Smooth muscle cell (in vitro differentiated cells): Measurements from ENCODE around the gene SLX9. TPM values are rescaled to one million over a fixed set of nuclear protein-coding genes. Genes with fewer than 3 reads are reported as not detected.
A peak's percentile ranks its signal among the peaks of the same experiment; 100 is the strongest.

ENCODE experiments used
- DNase-seq: peaks from one replicate; lab custom pipeline; 2025; ENCODE audit not compliant: unreplicated experiment; lab: John Stamatoyannopoulos, UW
- H2AFZ ChIP-seq: fragments of 200-600 bp; sonication (generic); 2 replicates; pipeline ENCODE4 v1.6.0; 2016; ENCODE audit warnings: antibody characterized with exemption, low read depth, mild to moderate bottlenecking
- H3F3A ChIP-seq: fragments of 200-600 bp; sonication (generic); 2 replicates; pipeline ENCODE4 v1.6.0; 2017; ENCODE audit warnings: antibody characterized with exemption, low read depth
- H3K27ac ChIP-seq: fragments of 200-600 bp; sonication (generic); 2 replicates; pipeline ENCODE4 v1.5.1; 2016; ENCODE audit warnings: low read depth, mild to moderate bottlenecking
- H3K27me3 ChIP-seq: fragments of 200-600 bp; sonication (generic); 2 replicates; pipeline ENCODE4 v1.6.1; 2016; ENCODE audit warnings: low read depth, mild to moderate bottlenecking
- H3K36me3 ChIP-seq: fragments of 200-600 bp; sonication (generic); 2 replicates; pipeline ENCODE4 v1.5.1; 2016; ENCODE audit warnings: low read depth
- H3K4me1 ChIP-seq: fragments of 200-600 bp; sonication (generic); 2 replicates; pipeline ENCODE4 v1.5.1; 2016; ENCODE audit warnings: low read depth
- H3K4me2 ChIP-seq: fragments of 200-600 bp; sonication (generic); 2 replicates; pipeline ENCODE4 v1.6.0; 2016; ENCODE audit warnings: mild to moderate bottlenecking
- H3K4me3 ChIP-seq: fragments of 200-600 bp; sonication (generic); 2 replicates; pipeline ENCODE4 v1.5.1; 2016; ENCODE audit warnings: mild to moderate bottlenecking
- H3K79me2 ChIP-seq: fragments of 200-600 bp; sonication (generic); 2 replicates; pipeline ENCODE4 v1.6.0; 2016; ENCODE audit warnings: low read depth, mild to moderate bottlenecking
- H3K9ac ChIP-seq: fragments of 200-600 bp; sonication (generic); 2 replicates; pipeline ENCODE4 v1.6.0; 2016; ENCODE audit warnings: low read depth
- H3K9me3 ChIP-seq: fragments of 200-600 bp; sonication (generic); replicated peaks from 2 replicates; pipeline ENCODE4 v1.5.1; 2016; ENCODE audit warnings: low read depth
- H4K20me1 ChIP-seq: fragments of 200-600 bp; sonication (generic); 2 replicates; pipeline ENCODE4 v1.6.0; 2016; ENCODE audit warnings: low read depth
- WGBS: methylation state at CpG from one replicate; pipeline ENCODE4 v1.1.7; 2016; ENCODE audit warnings: low lambda C conversion rate; 5-methylcytosine and 5-hydroxymethylcytosine counted together
- polyA plus RNA-seq: library from polyadenylated mRNA; unstranded; fragments of >200 nt; fragmentation: Nextera tagmentation; extraction: Ambion mirVana; gene quantifications from 2 replicates; pipeline ENCODE4 v1.2.1, GENCODE V29; 2016
- total RNA-seq: library from RNA; depleted of rRNA; stranded (reverse); fragments of >200 nt; gene quantifications from 2 replicates; pipeline ENCODE4 v1.2.3, GENCODE V29; 2014
- TF ChIP-seq, protein P1 (sequence below): fragments of 200-600 bp; sonication (generic); IDR thresholded peaks from 2 replicates; pipeline ENCODE4 v1.5.1; 2017; ENCODE audit warnings: borderline replicate concordance, mild to moderate bottlenecking, antibody characterized with exemption; ENCODE audit not compliant: insufficient read depth, poor library complexity, severe bottlenecking

Gene SLX9
- total and polyA plus RNA-seq, 2 experiments from 2014 or later, result 13.9 to 26.6 TPM

DNA sequence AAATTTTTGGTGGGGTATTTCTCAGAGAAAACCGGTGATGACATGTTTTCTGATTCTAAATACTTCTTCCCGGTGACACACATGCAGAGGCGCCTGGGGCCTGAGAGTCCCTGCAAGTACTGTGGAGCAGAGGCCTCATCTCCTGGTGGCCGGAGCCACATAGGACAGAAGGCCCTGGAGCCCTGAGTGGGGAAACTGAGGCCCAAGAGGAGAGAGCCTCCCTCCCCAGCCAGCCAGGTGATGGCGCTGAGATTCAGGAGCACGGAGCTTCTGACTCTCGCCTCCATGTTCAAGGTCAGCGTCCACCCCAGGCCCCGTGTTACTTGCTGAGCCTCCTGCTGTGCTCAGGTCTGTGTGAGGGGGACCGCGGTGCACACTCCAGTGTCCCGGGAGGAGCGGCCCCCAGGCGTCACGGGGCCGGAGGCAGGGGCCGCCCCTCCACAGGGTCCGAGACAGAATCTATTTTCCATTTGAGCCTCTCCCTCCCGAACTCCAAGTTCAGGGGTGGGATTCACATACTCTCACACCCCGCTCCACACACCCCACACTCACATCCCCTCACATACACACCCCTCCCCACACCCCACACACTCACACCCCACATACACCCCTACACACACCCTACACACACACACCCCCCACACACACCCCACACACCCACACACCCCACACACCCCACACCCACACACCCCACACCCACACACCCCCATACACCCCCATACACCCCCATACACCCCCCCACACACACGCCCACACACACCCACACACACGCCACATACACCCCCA is 43.8 kb downstream of the SLX9 start:
- peak overlapping the region; percentile 42 for H3K9ac ChIP-seq
- H4K20me1 ChIP-seq, result no peaks in the 10 kb centered on the region
- WGBS, result 81% methylated on average over 19 of the region's 22 CpGs
- peak overlapping the region; percentile 88 for H3K27ac ChIP-seq
- no peak overlapping the region for H2AFZ ChIP-seq
- no peaks in the 10 kb centered on the region for H3K4me1 ChIP-seq
- peak overlapping the region; percentile 22 for H3K4me2 ChIP-seq
- no peak overlapping the region for H3K4me3 ChIP-seq
- no peaks in the 10 kb centered on the region for H3F3A ChIP-seq
- no peaks in the 10 kb centered on the region for H3K27me3 ChIP-seq
- TF ChIP-seq, protein P1, sequence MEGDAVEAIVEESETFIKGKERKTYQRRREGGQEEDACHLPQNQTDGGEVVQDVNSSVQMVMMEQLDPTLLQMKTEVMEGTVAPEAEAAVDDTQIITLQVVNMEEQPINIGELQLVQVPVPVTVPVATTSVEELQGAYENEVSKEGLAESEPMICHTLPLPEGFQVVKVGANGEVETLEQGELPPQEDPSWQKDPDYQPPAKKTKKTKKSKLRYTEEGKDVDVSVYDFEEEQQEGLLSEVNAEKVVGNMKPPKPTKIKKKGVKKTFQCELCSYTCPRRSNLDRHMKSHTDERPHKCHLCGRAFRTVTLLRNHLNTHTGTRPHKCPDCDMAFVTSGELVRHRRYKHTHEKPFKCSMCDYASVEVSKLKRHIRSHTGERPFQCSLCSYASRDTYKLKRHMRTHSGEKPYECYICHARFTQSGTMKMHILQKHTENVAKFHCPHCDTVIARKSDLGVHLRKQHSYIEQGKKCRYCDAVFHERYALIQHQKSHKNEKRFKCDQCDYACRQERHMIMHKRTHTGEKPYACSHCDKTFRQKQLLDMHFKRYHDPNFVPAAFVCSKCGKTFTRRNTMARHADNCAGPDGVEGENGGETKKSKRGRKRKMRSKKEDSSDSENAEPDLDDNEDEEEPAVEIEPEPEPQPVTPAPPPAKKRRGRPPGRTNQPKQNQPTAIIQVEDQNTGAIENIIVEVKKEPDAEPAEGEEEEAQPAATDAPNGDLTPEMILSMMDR, result no peak
- H3K36me3 ChIP-seq, result no peaks in the 10 kb centered on the region
- no peaks in the 10 kb centered on the region for H3K9me3 ChIP-seq
- no peaks in the 10 kb centered on the region for H3K79me2 ChIP-seq
- DNase-seq, result no peak

DNA sequence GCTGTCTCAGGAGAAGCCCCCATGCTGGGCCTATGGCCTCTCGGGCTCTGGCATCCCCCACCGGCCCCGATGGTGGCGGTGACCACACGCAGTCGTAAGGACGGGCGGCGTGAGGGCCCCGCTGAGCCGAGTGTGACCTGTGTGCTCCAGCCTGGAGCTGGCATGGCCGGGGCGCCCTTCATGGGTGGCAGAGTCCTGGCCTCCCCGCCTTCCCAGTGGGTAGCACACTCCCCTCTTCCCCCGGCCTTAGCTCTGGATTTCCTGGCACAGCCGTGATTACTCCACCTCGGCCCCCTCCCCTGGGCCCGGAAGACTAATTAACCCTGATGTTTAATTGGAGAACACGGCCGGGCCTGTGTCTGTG is 44.6 kb downstream of the SLX9 start:
- Histone ChIP-seq H3K79me2 (no peaks in the 10 kb centered on the region), H3K27ac (peak overlapping the region; percentile 63), H4K20me1 (no peaks in the 10 kb centered on the region), H3F3A (no peaks in the 10 kb centered on the region), H3K4me3 (no peak overlapping the region), H3K4me2 (no peak overlapping the region), H3K9me3 (no peaks in the 10 kb centered on the region), H3K9ac (no peak overlapping the region), H3K36me3 (no peaks in the 10 kb centered on the region), H2AFZ (no peak overlapping the region), H3K4me1 (no peaks in the 10 kb centered on the region), H3K27me3 (no peaks in the 10 kb centered on the region)
- no peak for DNase-seq
- TF ChIP-seq, protein P1, result no peak
- 68% methylated on average over 18 of the region's 20 CpGs for WGBS

DNA sequence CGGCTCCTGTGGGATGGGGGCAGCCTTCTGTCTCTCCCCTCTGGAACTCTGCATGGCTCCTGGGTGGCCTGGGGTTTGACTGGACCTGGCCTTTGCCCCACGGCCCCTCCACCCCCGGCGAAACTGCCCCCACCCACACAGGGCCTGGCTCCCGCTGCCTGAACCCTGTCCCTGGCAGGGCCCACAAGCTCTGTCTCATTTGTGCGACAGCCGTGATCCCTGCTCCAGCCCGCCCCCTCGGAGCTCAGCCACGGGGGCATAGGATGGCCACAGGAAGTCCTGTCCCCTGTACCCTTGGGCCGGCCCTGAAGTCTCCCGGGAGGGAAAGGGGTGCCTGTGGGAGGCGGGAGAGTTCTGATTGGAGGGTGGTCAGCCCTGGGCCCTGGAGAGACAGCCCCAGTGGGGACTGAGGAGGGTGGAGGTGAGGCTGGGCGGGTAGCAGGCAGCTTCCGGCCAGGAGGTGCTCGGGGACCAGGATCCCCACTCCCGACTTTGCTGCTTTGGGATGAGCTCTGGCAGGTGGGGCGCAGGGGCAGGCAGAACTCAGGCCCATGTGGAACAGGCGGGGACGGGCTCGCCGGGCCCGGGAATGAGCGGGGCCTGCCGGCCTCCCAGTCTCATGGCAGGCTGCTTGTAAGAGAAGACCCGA is 45.1 kb downstream of the SLX9 start:
- no peaks in the 10 kb centered on the region for H3K4me1 ChIP-seq

More for the DNA sequence above, 45.1 kb downstream of the SLX9 start:
- no peak overlapping the region for H3K4me3 ChIP-seq
- TF ChIP-seq, protein P1, result no peak
- no peak for DNase-seq
- no peak overlapping the region for H2AFZ ChIP-seq
- H3K79me2 ChIP-seq, result no peaks in the 10 kb centered on the region
- H3K9me3 ChIP-seq, result no peaks in the 10 kb centered on the region
- no peaks in the 10 kb centered on the region for H4K20me1 ChIP-seq
- no peaks in the 10 kb centered on the region for H3F3A ChIP-seq
- WGBS, result 63% methylated on average over 22 of the region's 26 CpGs
- H3K36me3 ChIP-seq, result no peaks in the 10 kb centered on the region
- H3K9ac ChIP-seq, result no peak overlapping the region
- no peaks in the 10 kb centered on the region for H3K27me3 ChIP-seq
- H3K27ac ChIP-seq, result peak overlapping the region; percentile 63
- H3K4me2 ChIP-seq, result no peak overlapping the region
